Mesenteric fat pad (tissue), 1 donor: ENCODE data around the gene CHRNE. TPM values are rescaled to one million over a fixed set of nuclear protein-coding genes. Genes with fewer than 3 reads are reported as not detected.
"Not testable (repeated sequence)": the region's sequence is repeated elsewhere in the genome, so short reads cannot be mapped to it uniquely, and the experiment has no call there.

Source experiments
- DNase-seq: peaks from one replicate; pipeline ENCODE4 v3.0.0-alpha.2; 2020; ENCODE audit warnings: low spot score
- total RNA-seq: library from RNA; stranded (reverse); fragmentation: NEBNext Ultra II Directional; extraction: Animal tissue kit (Norgen Biotek cat#: 25700); gene quantifications from one replicate; pipeline ENCODE4 v1.2.1, GENCODE V29; 2021
- donor health status: DM: yes; HTN: yes; CAD: no.

CHRNE gene
- total RNA-seq, 1 donor from 2014 or later: 1.6 TPM

GRCh38 chr17:4891411-4892410 lies 11.2 kb downstream of the CHRNE start:
- DNase-seq: no peak

GRCh38 chr17:4887581-4887980 lies 15.3 kb downstream of the CHRNE start:
- DNase-seq: no peak

- no peak for DNase-seq
These were observed 16.1 kb downstream of the CHRNE start for GRCh38 chr17:4886830-4887229.

GRCh38 chr17:4884489-4884888 lies 18.4 kb downstream of the CHRNE start:
- DNase-seq: no peak

- no peak for DNase-seq
These were observed 20.9 kb downstream of the CHRNE start for GRCh38 chr17:4881761-4882555.

GRCh38 chr17:4880857-4881256 lies 22.0 kb downstream of the CHRNE start:
- no peak for DNase-seq

GRCh38 chr17:4879601-4880000 lies 23.3 kb downstream of the CHRNE start:
- DNase-seq: no peak

- DNase-seq: no peak
These were observed 25.8 kb downstream of the CHRNE start for GRCh38 chr17:4877089-4877488.

GRCh38 chr17:4872786-4873185 lies 30.1 kb downstream of the CHRNE start:
- no peak for DNase-seq

GRCh38 chr17:4870855-4871254 lies 32.0 kb downstream of the CHRNE start:
- no peak for DNase-seq

GRCh38 chr17:4869058-4869998 lies 33.6 kb downstream of the CHRNE start:
- DNase-seq: not testable (repeated sequence)

- DNase-seq: not testable (repeated sequence)
These were observed 35.4 kb downstream of the CHRNE start for GRCh38 chr17:4867535-4867934.

GRCh38 chr17:4863321-4863720 lies 39.6 kb downstream of the CHRNE start:
- DNase-seq: no peak

GRCh38 chr17:4862720-4863119 lies 40.2 kb downstream of the CHRNE start:
- DNase-seq: no peak

- DNase-seq: no peak
These were observed 41.8 kb downstream of the CHRNE start for GRCh38 chr17:4861052-4861451.

- no peak for DNase-seq
These were observed 42.2 kb downstream of the CHRNE start for GRCh38 chr17:4860651-4861050.

GRCh38 chr17:4859816-4860625 lies 42.9 kb downstream of the CHRNE start:
- no peak for DNase-seq

- no peak for DNase-seq
These were observed 44.0 kb downstream of the CHRNE start for GRCh38 chr17:4858882-4859260.

- DNase-seq: no peak
These were observed 44.6 kb downstream of the CHRNE start for GRCh38 chr17:4858068-4858881.
